Right lobe of liver (tissue), 6 donors: ENCODE measurements around the gene CR1L. TPM values are rescaled to one million over a fixed set of nuclear protein-coding genes. Genes with fewer than 3 reads are reported as not detected.
"Not testable (repeated sequence)": the region's sequence is repeated elsewhere in the genome, so short reads cannot be mapped to it uniquely, and the experiment has no call there.

Experiments
- ATAC-seq, 4 donors: fragments of 200-7000 bp; cut with Tn5 transposase; one replicate each; pipeline ENCODE4 v1.9.1; 2020; ENCODE audit warnings: mild to moderate bottlenecking in 4 of 4, moderate library complexity in 4 of 4
- DNase-seq, 3 donors: peaks; one replicate each; pipeline ENCODE4 v3.0.0-alpha.2; 2020
- H3K27ac ChIP-seq, 3 donors: fragments of 200-600 bp; one replicate each; pipeline ENCODE4 v1.8.0; 2022
- H3K27me3 ChIP-seq, 2 donors: fragments of 200-600 bp; one replicate each; pipeline ENCODE4 v1.8.0; 2022
- H3K36me3 ChIP-seq, 4 donors: fragments of 200-600 bp; sonication (generic) in 1 of 4; one replicate each; pipeline versions ENCODE4 v1.5.1 to v1.8.0; 2017 to 2022; ENCODE audit warnings: control low read depth in 1 of 4
- H3K4me1 ChIP-seq, 4 donors: fragments of 200-600 bp; sonication (generic) in 1 of 4; one replicate each; pipeline versions ENCODE4 v1.5.1 to v1.8.0; 2017 to 2022; ENCODE audit warnings: control low read depth in 1 of 4
- H3K4me3 ChIP-seq, 3 donors: fragments of 200-600 bp; one replicate each; pipeline ENCODE4 v1.8.0; 2022
- H3K9me3 ChIP-seq, 4 donors: fragments of 200-600 bp; sonication (generic) in 1 of 4; one replicate each; pipeline versions ENCODE4 v1.5.1 to v1.8.0; 2017 to 2022; ENCODE audit warnings: control low read depth in 1 of 4
- CTCF ChIP-seq, 4 donors: fragments of 200-600 bp in 3 of 4; fragments of 450-650 bp in 1 of 4; IDR thresholded peaks; one replicate each; pipeline versions ENCODE4 v1.5.1 to v1.8.0; 2016 to 2022; ENCODE audit warnings: antibody characterized with exemption in 4 of 4, mild to moderate bottlenecking in 2 of 4
- POLR2A ChIP-seq: fragments of 450-650 bp; IDR thresholded peaks from one replicate; pipeline ENCODE4 v1.6.1; 2017; ENCODE audit warnings: antibody characterized with exemption, mild to moderate bottlenecking
- WGBS: methylation state at CpG from one replicate; pipeline ENCODE4 v1.1.6; 2018; ENCODE audit warnings: low coverage, low lambda C conversion rate; ENCODE audit not compliant: insufficient coverage; ENCODE audit errors: missing lambda C conversion rate; 5-methylcytosine and 5-hydroxymethylcytosine counted together
- intact Hi-C, 2 donors: fragments of 100-400 bp; cut with DNase I; formaldehyde crosslinking; loops; one replicate each; pipeline versions ENCODE4 v1.11.2 to v1.14.1; 2022
- total RNA-seq, 6 experiments: library from RNA; depleted of rRNA in 2 of 6; stranded (reverse); fragments of >200 nt in 2 of 6; fragmentation: NEBNext Ultra II Directional in 3 of 6; extraction: Animal tissue kit (Norgen Biotek cat#: 25700) in 3 of 6; gene quantifications; one replicate each; pipeline versions ENCODE4 v1.1.0 to v1.2.4, GENCODE V29; 2016 to 2023
- donor health status: DM: no; HTN: yes; CAD: no.
- donor health status: DM: no; HTN: no; CAD: no.
- donor health status: DM: no; HTN: no; CAD: no.
- donor health status: DM: no; HTN: yes; CAD: no.
- donor health status: DM: no; HTN: yes; CAD: no.

Gene CR1L
- total RNA-seq, 6 experiments from 2014 or later = 0.12 to 1.2 (median 0.49) TPM; not detected in 1

DNA sequence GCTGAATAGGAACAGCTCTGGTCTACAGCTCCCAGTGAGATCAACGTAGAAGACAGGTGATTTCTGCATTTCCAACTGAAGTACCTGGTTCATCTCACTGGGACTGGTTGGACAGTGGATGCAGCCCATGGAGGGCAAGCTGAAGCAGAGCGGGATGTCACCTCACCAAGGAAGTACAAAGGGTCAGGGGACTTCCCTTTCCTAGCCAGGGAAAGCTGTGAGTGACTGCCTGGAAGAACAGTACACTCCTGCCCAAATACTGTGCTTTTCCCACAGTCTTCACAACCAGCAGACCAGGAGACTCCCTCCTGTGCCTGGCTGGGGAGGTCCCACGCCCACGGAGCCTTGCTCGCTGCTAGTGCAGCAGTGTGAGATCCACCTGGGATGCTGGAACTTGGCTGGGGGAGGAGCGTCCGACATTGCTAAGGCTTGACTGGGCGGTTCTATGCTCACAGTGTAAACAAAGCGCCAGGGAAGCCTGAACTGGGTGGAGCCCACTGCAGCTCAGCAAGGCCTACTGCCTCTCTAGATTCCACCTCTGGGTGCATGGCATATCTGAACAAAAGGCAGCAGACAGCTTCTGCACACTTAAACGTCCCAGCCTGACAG is 14.7 kb downstream of the CR1L start:
- WGBS = 66% methylated on average over 7 of the region's 10 CpGs
- DNase-seq (no peak), ATAC-seq (no peak)
- intact Hi-C loops = no loop called here
- H3K4me1 ChIP-seq = no peaks in the 10 kb centered on the region
- TF ChIP-seq CTCF (IDR thresholded peaks at IDR 0.05) (no peak), POLR2A (no peak)
- H3K9me3 ChIP-seq = no peaks in the 10 kb centered on the region
- H3K4me3 ChIP-seq = no peak overlapping the region
- no peaks in the 10 kb centered on the region for H3K27me3 ChIP-seq
- no peaks in the 10 kb centered on the region for H3K36me3 ChIP-seq
- no peak overlapping the region for H3K27ac ChIP-seq

DNA sequence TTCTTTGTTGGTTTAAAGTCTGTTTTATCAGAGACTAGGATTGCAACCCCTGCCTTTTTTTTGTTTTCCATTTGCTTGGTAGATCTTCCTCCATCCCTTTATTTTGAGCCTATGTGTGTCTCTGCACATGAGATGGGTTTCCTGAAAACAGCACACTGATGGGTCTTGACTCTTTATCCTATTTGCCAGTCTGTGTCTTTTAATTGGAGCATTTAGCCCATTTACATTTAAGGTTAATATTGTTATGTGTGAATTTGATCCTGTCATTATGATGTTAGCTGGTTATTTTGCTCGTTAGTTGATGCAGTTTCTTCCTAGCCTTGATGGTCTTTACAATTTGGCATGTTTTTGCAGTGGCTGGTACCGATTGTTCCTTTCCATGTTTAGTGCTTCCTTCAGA is 16.5 kb downstream of the CR1L start:
- H3K27me3 ChIP-seq, H3K4me1 ChIP-seq, intact Hi-C loops, H3K9me3 ChIP-seq, H3K4me3 ChIP-seq, H3K27ac ChIP-seq, ATAC-seq, DNase-seq, H3K36me3 ChIP-seq: not testable (repeated sequence)
- WGBS = no CpG with 5 or more reads among the region's 2 CpGs

GRCh38 chr1:207666342-207666741 is 21.4 kb downstream of the CR1L start:
- H3K27ac ChIP-seq = no peak overlapping the region
- H3K27me3 ChIP-seq = peaks cover 0 to 10% of the 10 kb centered on the region in 2 donors
- no peak for ATAC-seq
- TF ChIP-seq CTCF (IDR thresholded peaks at IDR 0.05) = no peak
- TF ChIP-seq POLR2A = no peak
- H3K9me3 ChIP-seq = no peaks in the 10 kb centered on the region
- WGBS = 50% methylated on average over 1 of the region's 1 CpG
- peaks cover 0 to 5% (median 0%) of the 10 kb centered on the region in 4 donors for H3K4me1 ChIP-seq
- intact Hi-C loops = no loop called here
- no peak overlapping the region for H3K4me3 ChIP-seq
- H3K36me3 ChIP-seq = no peaks in the 10 kb centered on the region
- DNase-seq = no peak

- peaks cover 0 to 5% (median 0%) of the 10 kb centered on the region in 4 donors for H3K4me1 ChIP-seq
- DNase-seq = no peak
- ATAC-seq = peak in 3 of 4 donors; percentile 19 to 42 (median 24)
- H3K9me3 ChIP-seq = no peaks in the 10 kb centered on the region
- peaks cover 0 to 10% of the 10 kb centered on the region in 2 donors for H3K27me3 ChIP-seq
- intact Hi-C loops = no loop called here
- WGBS = 5% methylated on average over 17 of the region's 44 CpGs
- TF ChIP-seq CTCF (IDR thresholded peaks at IDR 0.05) (no peak), POLR2A (no peak)
- H3K4me3 ChIP-seq = peak overlapping the region in 2 of 3 donors; percentile 9 to 16
- H3K27ac ChIP-seq = no peak overlapping the region
- no peaks in the 10 kb centered on the region for H3K36me3 ChIP-seq
Measured at GRCh38 chr1:207669528-207670009, 24.6 kb downstream of the CR1L start.

GRCh38 chr1:207670192-207670591 is 25.3 kb downstream of the CR1L start:
- Histone ChIP-seq H3K4me1 (peaks cover 0 to 5% (median 0%) of the 10 kb centered on the region in 4 donors), H3K9me3 (no peaks in the 10 kb centered on the region), H3K27me3 (peaks cover 0 to 10% of the 10 kb centered on the region in 2 donors), H3K4me3 (no peak overlapping the region), H3K36me3 (no peaks in the 10 kb centered on the region), H3K27ac (no peak overlapping the region)
- 89% methylated on average over 1 of the region's 3 CpGs for WGBS
- TF ChIP-seq CTCF (IDR thresholded peaks at IDR 0.05) (no peak), POLR2A (no peak)
- no peak for DNase-seq
- intact Hi-C loops = no loop called here
- ATAC-seq = no peak
